ENCODE data around the gene HCFC1.

The HCFC1 gene

GRCh38 chrX:153974003-153974725 is 2.5 kb upstream of the HCFC1 start:
- H3K4me1 ChIP-seq (ENCODE audit: insufficient read depth, poor library complexity, severe bottlenecking) = no peaks in the 10 kb centered on the region
- no peak for TF ChIP-seq CTCF (IDR thresholded peaks at IDR 0.05; ENCODE audit: poor library complexity, severe bottlenecking)
- H3K36me3 ChIP-seq (ENCODE audit: low read depth) = peaks cover 7% of the 10 kb centered on the region
- no peak for DNase-seq (ENCODE audit: low spot score)
- H3K9me3 ChIP-seq (ENCODE audit: severe bottlenecking) = no peaks in the 10 kb centered on the region
- H3K27ac ChIP-seq (ENCODE audit: poor library complexity, severe bottlenecking) = peak overlapping the region; percentile 92
- no peak overlapping the region for H3K4me3 ChIP-seq (ENCODE audit: severe bottlenecking)
- ATAC-seq (ENCODE audit: low read depth) = no peak
- H3K27me3 ChIP-seq (ENCODE audit: insufficient read depth, poor library complexity, severe bottlenecking) = no peaks in the 10 kb centered on the region

GRCh38 chrX:153973127-153974002 is 1.7 kb upstream of the HCFC1 start:
- DNase-seq (ENCODE audit: low spot score) (no peak), ATAC-seq (ENCODE audit: low read depth) (no peak)
- Histone ChIP-seq H3K4me1 (ENCODE audit: insufficient read depth, poor library complexity, severe bottlenecking) (no peaks in the 10 kb centered on the region), H3K4me3 (ENCODE audit: severe bottlenecking) (peak overlapping the region; percentile 88), H3K27ac (ENCODE audit: poor library complexity, severe bottlenecking) (peak overlapping the region; percentile 92), H3K9me3 (ENCODE audit: severe bottlenecking) (no peaks in the 10 kb centered on the region), H3K36me3 (ENCODE audit: low read depth) (peaks cover 15% of the 10 kb centered on the region), H3K27me3 (ENCODE audit: insufficient read depth, poor library complexity, severe bottlenecking) (no peaks in the 10 kb centered on the region)
- TF ChIP-seq CTCF (IDR thresholded peaks at IDR 0.05; ENCODE audit: poor library complexity, severe bottlenecking) = no peak

- no peaks in the 10 kb centered on the region for H3K27me3 ChIP-seq (ENCODE audit: insufficient read depth, poor library complexity, severe bottlenecking)
- no peak for TF ChIP-seq CTCF (IDR thresholded peaks at IDR 0.05; ENCODE audit: poor library complexity, severe bottlenecking)
- peak; percentile 33 for ATAC-seq (ENCODE audit: low read depth)
Observed at GRCh38 chrX:153972368-153973126, 929 bp upstream of the HCFC1 start, which contains the start of gene TMEM187. Gene TMEM187 (plus strand): TSS chrX:153972754. CDS start chrX:153982063, 9,309 bp downstream.

GRCh38 chrX:153971124-153971449 is 531 bp downstream of the HCFC1 start:
- Histone ChIP-seq H3K9me3 (ENCODE audit: severe bottlenecking) (no peaks in the 10 kb centered on the region), H3K27me3 (ENCODE audit: insufficient read depth, poor library complexity, severe bottlenecking) (no peaks in the 10 kb centered on the region), H3K4me1 (ENCODE audit: insufficient read depth, poor library complexity, severe bottlenecking) (no peaks in the 10 kb centered on the region), H3K27ac (ENCODE audit: poor library complexity, severe bottlenecking) (peak overlapping the region; percentile 92), H3K4me3 (ENCODE audit: severe bottlenecking) (peak overlapping the region; percentile 88), H3K36me3 (ENCODE audit: low read depth) (peaks cover 25% of the 10 kb centered on the region)
- ATAC-seq (ENCODE audit: low read depth) (peak; percentile 66), DNase-seq (ENCODE audit: low spot score) (peak; percentile 84)
- no peak for TF ChIP-seq CTCF (IDR thresholded peaks at IDR 0.05; ENCODE audit: poor library complexity, severe bottlenecking)

More at GRCh38 chrX:153972368-153973126, 929 bp upstream of the HCFC1 start, which contains the start of gene TMEM187:
- peak; percentile 76 for DNase-seq (ENCODE audit: low spot score)
- H3K4me1 ChIP-seq (ENCODE audit: insufficient read depth, poor library complexity, severe bottlenecking) = no peaks in the 10 kb centered on the region
- peaks cover 21% of the 10 kb centered on the region for H3K36me3 ChIP-seq (ENCODE audit: low read depth)
- H3K4me3 ChIP-seq (ENCODE audit: severe bottlenecking) = peak within 1 kb of the TSS; percentile 88
- peak within 1 kb of the TSS; percentile 92 for H3K27ac ChIP-seq (ENCODE audit: poor library complexity, severe bottlenecking)
- no peaks in the 10 kb centered on the region for H3K9me3 ChIP-seq (ENCODE audit: severe bottlenecking)
